ENCODE results near the gene AMBRA1.

The AMBRA1 gene

GRCh38 chr11:46600194-46600960, 6.6 kb upstream of the AMBRA1 start:
- Histone ChIP-seq H2AFZ (ENCODE audit: low read depth, low read length, severe bottlenecking) (no peak overlapping the region), H3K27ac (ENCODE audit: low read depth, low read length) (no peak overlapping the region), H3K9me2 (replicated peaks; ENCODE audit: insufficient read depth, low read length) (no peaks in the 10 kb centered on the region), H3F3A (ENCODE audit: insufficient read depth) (no peaks in the 10 kb centered on the region), H3K36me3 (ENCODE audit: low read length) (no peaks in the 10 kb centered on the region), H3K9ac (ENCODE audit: low read length) (no peak overlapping the region), H3K4me2 (ENCODE audit: low read depth, low read length, poor library complexity, severe bottlenecking) (no peak overlapping the region), H4K20me1 (ENCODE audit: low read depth, low read length) (no peaks in the 10 kb centered on the region), H3K9me3 (ENCODE audit: insufficient read depth, low read length) (no peaks in the 10 kb centered on the region), H3K79me2 (ENCODE audit: insufficient read depth, low read length) (no peaks in the 10 kb centered on the region), H3K27me3 (ENCODE audit: low read length) (no peaks in the 10 kb centered on the region), H3K4me3 (ENCODE audit: insufficient read depth, low read length, poor library complexity, severe bottlenecking) (no peak overlapping the region)
- TF ChIP-seq, protein P1, sequence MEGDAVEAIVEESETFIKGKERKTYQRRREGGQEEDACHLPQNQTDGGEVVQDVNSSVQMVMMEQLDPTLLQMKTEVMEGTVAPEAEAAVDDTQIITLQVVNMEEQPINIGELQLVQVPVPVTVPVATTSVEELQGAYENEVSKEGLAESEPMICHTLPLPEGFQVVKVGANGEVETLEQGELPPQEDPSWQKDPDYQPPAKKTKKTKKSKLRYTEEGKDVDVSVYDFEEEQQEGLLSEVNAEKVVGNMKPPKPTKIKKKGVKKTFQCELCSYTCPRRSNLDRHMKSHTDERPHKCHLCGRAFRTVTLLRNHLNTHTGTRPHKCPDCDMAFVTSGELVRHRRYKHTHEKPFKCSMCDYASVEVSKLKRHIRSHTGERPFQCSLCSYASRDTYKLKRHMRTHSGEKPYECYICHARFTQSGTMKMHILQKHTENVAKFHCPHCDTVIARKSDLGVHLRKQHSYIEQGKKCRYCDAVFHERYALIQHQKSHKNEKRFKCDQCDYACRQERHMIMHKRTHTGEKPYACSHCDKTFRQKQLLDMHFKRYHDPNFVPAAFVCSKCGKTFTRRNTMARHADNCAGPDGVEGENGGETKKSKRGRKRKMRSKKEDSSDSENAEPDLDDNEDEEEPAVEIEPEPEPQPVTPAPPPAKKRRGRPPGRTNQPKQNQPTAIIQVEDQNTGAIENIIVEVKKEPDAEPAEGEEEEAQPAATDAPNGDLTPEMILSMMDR (IDR thresholded peaks at IDR 0.05; ENCODE audit: insufficient read depth, low read length, poor library complexity, severe bottlenecking) = no peak
- no peak for TF ChIP-seq EZH2phosphoT487 (conservative IDR thresholded peaks at IDR 0.05; ENCODE audit: low read length)

DNA sequence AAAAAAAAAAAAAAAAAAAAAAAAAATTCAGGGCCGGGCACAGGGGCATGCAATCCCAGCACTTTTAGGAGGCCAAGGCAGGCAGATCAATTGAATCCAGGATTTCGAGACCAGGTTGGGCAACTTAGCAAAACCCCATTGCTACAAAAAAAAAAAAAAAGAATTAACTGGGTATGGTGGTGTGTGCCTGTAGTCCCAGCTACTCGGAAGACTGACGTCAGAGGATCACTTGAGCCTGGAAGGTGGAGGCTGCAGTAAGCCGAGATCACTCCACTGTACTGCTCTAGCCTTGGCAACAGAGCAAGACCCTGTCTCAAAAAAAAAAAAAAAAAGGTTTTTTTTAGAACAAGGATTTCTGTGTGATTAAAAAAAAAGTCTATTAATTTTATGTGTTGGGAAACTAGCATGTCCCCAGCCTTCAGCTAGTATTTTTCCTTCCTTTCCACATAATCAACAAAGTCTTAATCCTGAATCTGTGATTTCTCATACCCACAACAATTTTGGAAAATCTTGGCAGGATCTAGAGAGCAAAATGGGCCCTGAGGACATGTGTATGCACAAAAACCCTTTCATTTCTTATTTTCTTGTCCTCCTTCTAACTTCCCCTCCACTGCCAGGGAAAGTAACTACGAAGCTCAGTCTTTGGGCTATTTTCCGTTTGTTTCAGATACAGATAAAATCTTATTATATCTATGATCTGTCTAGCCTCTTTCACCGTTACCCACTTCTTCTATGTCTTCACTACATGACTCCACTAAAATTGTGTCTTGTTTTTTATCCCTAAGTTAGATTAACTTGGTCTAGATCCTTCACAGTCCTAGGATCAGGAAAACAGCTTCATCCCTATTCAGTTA, 5.7 kb upstream of the AMBRA1 start:
- Histone ChIP-seq H3K9me2 (replicated peaks; ENCODE audit: insufficient read depth, low read length) (no peaks in the 10 kb centered on the region), H3K4me3 (ENCODE audit: insufficient read depth, low read length, poor library complexity, severe bottlenecking) (no peak overlapping the region), H3K36me3 (ENCODE audit: low read length) (no peaks in the 10 kb centered on the region), H3K9me3 (ENCODE audit: insufficient read depth, low read length) (no peaks in the 10 kb centered on the region), H3K9ac (ENCODE audit: low read length) (no peak overlapping the region), H2AFZ (ENCODE audit: low read depth, low read length, severe bottlenecking) (no peak overlapping the region), H3K27ac (ENCODE audit: low read depth, low read length) (no peak overlapping the region), H4K20me1 (ENCODE audit: low read depth, low read length) (no peaks in the 10 kb centered on the region), H3K27me3 (ENCODE audit: low read length) (no peaks in the 10 kb centered on the region), H3K79me2 (ENCODE audit: insufficient read depth, low read length) (no peaks in the 10 kb centered on the region), H3F3A (ENCODE audit: insufficient read depth) (no peaks in the 10 kb centered on the region), H3K4me2 (ENCODE audit: low read depth, low read length, poor library complexity, severe bottlenecking) (no peak overlapping the region)
- TF ChIP-seq, protein P1 (IDR thresholded peaks at IDR 0.05; ENCODE audit: insufficient read depth, low read length, poor library complexity, severe bottlenecking) = no peak

DNA sequence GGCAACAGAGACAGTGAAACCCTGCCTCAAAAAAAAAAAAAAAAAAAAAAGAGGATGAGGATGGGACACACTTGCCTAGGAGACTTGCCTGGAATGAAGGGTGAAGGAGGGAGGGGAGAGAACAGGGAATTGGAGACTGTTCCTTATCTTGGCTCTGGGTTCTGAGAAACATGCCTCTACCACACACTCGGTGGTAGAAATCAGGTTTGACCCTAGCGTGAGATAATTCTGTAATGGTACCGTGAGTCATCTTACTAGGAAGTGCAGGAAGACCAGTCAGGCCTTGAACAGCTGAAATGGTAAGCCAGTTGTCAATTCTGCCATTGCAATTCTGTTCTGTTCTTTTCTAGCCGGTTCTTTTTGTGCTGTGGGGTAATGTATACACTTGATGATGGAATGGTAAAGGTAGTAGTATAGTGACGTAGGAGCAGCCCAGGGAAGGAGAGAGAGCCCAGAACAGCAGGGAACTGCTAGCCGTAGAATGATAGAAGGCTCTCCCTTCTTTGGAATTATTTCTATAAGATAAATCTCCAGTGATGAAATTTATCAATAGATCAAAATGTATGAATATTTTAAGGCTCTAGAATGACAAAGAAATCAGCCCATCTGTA, 3.9 kb upstream of the AMBRA1 start:
- Histone ChIP-seq H3K9me3 (ENCODE audit: insufficient read depth, low read length) (no peaks in the 10 kb centered on the region), H3K27me3 (ENCODE audit: low read length) (no peaks in the 10 kb centered on the region), H4K20me1 (ENCODE audit: low read depth, low read length) (no peaks in the 10 kb centered on the region), H3K9ac (ENCODE audit: low read length) (no peak overlapping the region), H3K27ac (ENCODE audit: low read depth, low read length) (no peak overlapping the region), H2AFZ (ENCODE audit: low read depth, low read length, severe bottlenecking) (no peak overlapping the region), H3K4me2 (ENCODE audit: low read depth, low read length, poor library complexity, severe bottlenecking) (no peak overlapping the region), H3K36me3 (ENCODE audit: low read length) (no peaks in the 10 kb centered on the region), H3K9me2 (replicated peaks; ENCODE audit: insufficient read depth, low read length) (no peaks in the 10 kb centered on the region), H3K79me2 (ENCODE audit: insufficient read depth, low read length) (peaks cover 11% of the 10 kb centered on the region), H3K4me3 (ENCODE audit: insufficient read depth, low read length, poor library complexity, severe bottlenecking) (no peak overlapping the region), H3F3A (ENCODE audit: insufficient read depth) (no peaks in the 10 kb centered on the region)
- TF ChIP-seq, protein P1 (IDR thresholded peaks at IDR 0.05; ENCODE audit: insufficient read depth, low read length, poor library complexity, severe bottlenecking) = no peak
- no peak for TF ChIP-seq EZH2phosphoT487 (conservative IDR thresholded peaks at IDR 0.05; ENCODE audit: low read length)
